Caco-2 (cell line): ENCODE measurements around the gene ATP7A. TPM values are rescaled to one million over a fixed set of nuclear protein-coding genes. Genes with fewer than 3 reads are reported as not detected.

Source experiments
- BruUV-seq: library from RNA; stranded (reverse); fragments of 400-500 nt; replicated peaks from 2 replicates; lab custom pipeline; 2021; lab: Mats Ljungman, UMichigan
- CTCF ChIA-PET: fragments of 300-600 bp; sonication (Branson Sonifier 250); formaldehyde crosslinking; loops from one replicate; lab custom pipeline; 2022; ENCODE audit warnings: antibody characterized with exemption; lab: Charles Lee
- POLR2A ChIA-PET: fragments of 300-600 bp; sonication (Branson Sonifier 250); formaldehyde crosslinking; loops from one replicate; lab custom pipeline; 2022; ENCODE audit warnings: antibody characterized with exemption; lab: Charles Lee
- DNase-seq, 2 experiments: peaks; one replicate each; pipeline versions ENCODE4 v3.0.0 to v3.0.0-alpha.2; 2020 to 2022
- H3K27me3 ChIP-seq: replicated peaks from 2 replicates; pipeline ENCODE4 v1.6.0; 2011; ENCODE audit warnings: low read length; ENCODE audit not compliant: control insufficient read depth, insufficient read depth
- H3K36me3 ChIP-seq: 2 replicates; pipeline ENCODE4 v1.5.1; 2011; ENCODE audit warnings: low read length; ENCODE audit not compliant: control insufficient read depth, insufficient read depth
- H3K4me1 ChIP-seq: fragments of 250-450 bp; sonication (Bioruptor Pico); 2 replicates; pipeline ENCODE4 v1.5.1; 2020; ENCODE audit warnings: mild to moderate bottlenecking
- H3K4me3 ChIP-seq: 2 replicates; pipeline ENCODE4 v1.5.1; 2011; ENCODE audit warnings: low read depth, mild to moderate bottlenecking, control low read depth, low read length
- H3K9me3 ChIP-seq: fragments of 250-450 bp; sonication (Bioruptor Pico); 2 replicates; pipeline ENCODE4 v1.5.1; 2020; ENCODE audit warnings: mild to moderate bottlenecking, moderate library complexity
- H3K27ac Mint-ChIP-seq: one replicate; pipeline ENCODE4 v1.8.0; 2022; ENCODE audit warnings: mixed read lengths; ENCODE audit not compliant: unreplicated experiment
- H3K27me3 Mint-ChIP-seq: one replicate; pipeline ENCODE4 v1.8.0; 2022; ENCODE audit warnings: mixed read lengths; ENCODE audit not compliant: insufficient read depth, unreplicated experiment
- H3K36me3 Mint-ChIP-seq: one replicate; pipeline ENCODE4 v1.8.0; 2022; ENCODE audit warnings: mild to moderate bottlenecking, mixed read lengths; ENCODE audit not compliant: insufficient read depth, unreplicated experiment
- H3K4me1 Mint-ChIP-seq: one replicate; pipeline ENCODE4 v1.8.0; 2022; ENCODE audit warnings: low read depth, mixed read lengths; ENCODE audit not compliant: unreplicated experiment
- H3K4me3 Mint-ChIP-seq: one replicate; pipeline ENCODE4 v1.8.0; 2022; ENCODE audit warnings: mild to moderate bottlenecking, moderate library complexity, mixed read lengths; ENCODE audit not compliant: unreplicated experiment
- H3K9me3 Mint-ChIP-seq: one replicate; pipeline ENCODE4 v1.8.0; 2022; ENCODE audit warnings: mixed read lengths; ENCODE audit not compliant: unreplicated experiment
- intact Hi-C: fragments of 100-400 bp; cut with micrococcal nuclease; formaldehyde crosslinking; loops from one replicate; pipeline ENCODE4 v1.10.0; 2022; ENCODE audit not compliant: unreplicated experiment
- total RNA-seq: library from RNA; stranded (reverse); gene quantifications from 2 replicates; pipeline ENCODE4 v1.2.3, GENCODE V29; 2022
- TF ChIP-seq, protein P1 (sequence below), 2 experiments: fragments of 200-600 bp in 1 of 2; IDR thresholded peaks; 1 replicate in 1 of 2; 2 replicates in 1 of 2; pipeline versions ENCODE4 v1.5.1 to v1.8.0; 2011 to 2022; ENCODE audit warnings: antibody characterized with exemption in 1 of 2, control low read depth in 1 of 2, inconsistent platforms in 1 of 2, low read depth in 1 of 2, low read length in 1 of 2, mild to moderate bottlenecking in 1 of 2, moderate library complexity in 1 of 2; ENCODE audit not compliant: insufficient read depth in 1 of 2, severe bottlenecking in 1 of 2, unreplicated experiment in 1 of 2

ATP7A gene
- total RNA-seq, 1 experiment from 2014 or later = 3.1 TPM

GRCh38 chrX:78024349-78025059 is 114.0 kb downstream of the ATP7A start:
- Mint-ChIP-seq H3K27ac (no peak overlapping the region), H3K4me1 (no peaks in the 10 kb centered on the region), H3K27me3 (no peaks in the 10 kb centered on the region), H3K36me3 (no peaks in the 10 kb centered on the region), H3K4me3 (no peak overlapping the region), H3K9me3 (no peaks in the 10 kb centered on the region)
- no peak overlapping the region for H3K4me3 ChIP-seq
- H3K4me1 ChIP-seq = no peaks in the 10 kb centered on the region
- H3K9me3 ChIP-seq = no peaks in the 10 kb centered on the region
- no peaks in the 10 kb centered on the region for H3K27me3 ChIP-seq
- POLR2A ChIA-PET = no interaction called here
- no peaks in the 10 kb centered on the region for H3K36me3 ChIP-seq
- peak; percentile 33 to 40 for DNase-seq
- CTCF ChIA-PET = interaction anchor here (0.8 to 0.9 kb wide), 2 partner anchors 114 to 115 kb away, joined by 3 to 4 read pairs; partner anchors contain the start of gene ATP7A
- TF ChIP-seq, protein P1, sequence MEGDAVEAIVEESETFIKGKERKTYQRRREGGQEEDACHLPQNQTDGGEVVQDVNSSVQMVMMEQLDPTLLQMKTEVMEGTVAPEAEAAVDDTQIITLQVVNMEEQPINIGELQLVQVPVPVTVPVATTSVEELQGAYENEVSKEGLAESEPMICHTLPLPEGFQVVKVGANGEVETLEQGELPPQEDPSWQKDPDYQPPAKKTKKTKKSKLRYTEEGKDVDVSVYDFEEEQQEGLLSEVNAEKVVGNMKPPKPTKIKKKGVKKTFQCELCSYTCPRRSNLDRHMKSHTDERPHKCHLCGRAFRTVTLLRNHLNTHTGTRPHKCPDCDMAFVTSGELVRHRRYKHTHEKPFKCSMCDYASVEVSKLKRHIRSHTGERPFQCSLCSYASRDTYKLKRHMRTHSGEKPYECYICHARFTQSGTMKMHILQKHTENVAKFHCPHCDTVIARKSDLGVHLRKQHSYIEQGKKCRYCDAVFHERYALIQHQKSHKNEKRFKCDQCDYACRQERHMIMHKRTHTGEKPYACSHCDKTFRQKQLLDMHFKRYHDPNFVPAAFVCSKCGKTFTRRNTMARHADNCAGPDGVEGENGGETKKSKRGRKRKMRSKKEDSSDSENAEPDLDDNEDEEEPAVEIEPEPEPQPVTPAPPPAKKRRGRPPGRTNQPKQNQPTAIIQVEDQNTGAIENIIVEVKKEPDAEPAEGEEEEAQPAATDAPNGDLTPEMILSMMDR (IDR thresholded peaks at IDR 0.05; ENCODE audit: insufficient read depth in 1 of 2, low read depth in 1 of 2, low read length in 1 of 2, severe bottlenecking in 1 of 2, unreplicated experiment in 1 of 2) = peak; percentile 42 to 50
- intact Hi-C loops = loop anchor here (1.0 to 5.0 kb wide), 3 partner anchors 114 to 1467 kb away; partner anchors contain the start of genes ATP7A, COX7B and MAGT1
- no TSS peak for BruUV-seq

DNA sequence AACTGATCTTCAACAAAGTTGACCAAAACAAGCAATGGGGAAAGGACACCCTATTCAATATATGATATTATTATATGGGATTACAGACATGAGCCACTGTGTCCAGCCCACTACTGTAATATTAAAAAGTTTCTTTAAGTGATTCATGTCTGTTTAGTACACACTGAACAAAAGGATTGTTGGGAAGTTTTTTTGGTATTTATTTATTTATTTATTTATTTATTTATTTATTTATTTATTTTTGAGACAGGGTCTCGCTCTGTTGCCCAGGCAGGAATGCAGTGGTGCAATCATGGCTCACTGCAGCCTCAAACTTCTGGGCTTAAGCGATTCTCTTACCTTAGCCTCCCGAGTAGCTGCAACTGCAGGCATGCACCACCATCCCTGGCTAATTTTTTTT is 117.3 kb downstream of the ATP7A start:
- POLR2A ChIA-PET = no interaction called here
- no TSS peak for BruUV-seq
- TF ChIP-seq, protein P1 (IDR thresholded peaks at IDR 0.05; ENCODE audit: insufficient read depth in 1 of 2, low read depth in 1 of 2, low read length in 1 of 2, severe bottlenecking in 1 of 2, unreplicated experiment in 1 of 2) = no peak

DNA sequence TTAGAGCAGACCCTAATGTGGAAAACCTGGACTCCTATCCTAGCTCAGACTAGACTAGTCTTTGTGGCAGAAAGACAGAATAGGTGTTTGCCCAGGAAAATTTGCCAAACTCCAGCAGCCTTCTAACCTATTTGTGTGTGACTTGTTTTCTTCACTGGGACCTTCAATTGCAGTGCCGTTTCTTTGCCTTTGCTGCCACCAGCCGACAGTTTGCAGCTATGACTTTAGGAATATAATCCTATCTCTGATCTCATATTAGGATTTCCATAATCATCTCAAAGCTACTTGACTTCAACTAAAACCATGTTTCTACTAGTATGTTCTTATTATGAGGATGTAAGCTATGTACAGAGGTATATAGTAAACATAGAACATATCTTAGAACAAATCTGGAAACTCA is 119.2 kb downstream of the ATP7A start:
- no TSS peak for BruUV-seq
- Mint-ChIP-seq H3K27ac (no peak overlapping the region), H3K4me1 (no peaks in the 10 kb centered on the region), H3K9me3 (no peaks in the 10 kb centered on the region), H3K27me3 (no peaks in the 10 kb centered on the region), H3K4me3 (no peak overlapping the region), H3K36me3 (no peaks in the 10 kb centered on the region)
- Histone ChIP-seq H3K36me3 (no peaks in the 10 kb centered on the region), H3K4me1 (no peaks in the 10 kb centered on the region), H3K27me3 (no peaks in the 10 kb centered on the region), H3K9me3 (no peaks in the 10 kb centered on the region), H3K4me3 (no peak overlapping the region)
- ChIA-PET CTCF (interaction anchor here (0.6 to 1.1 kb wide), 4 partner anchors 119 to 1856 kb away, joined by 3 to 6 read pairs (median 4); partner anchors contain the start of gene ATP7A), POLR2A (no interaction called here)
- TF ChIP-seq, protein P1 (IDR thresholded peaks at IDR 0.05; ENCODE audit: insufficient read depth in 1 of 2, low read depth in 1 of 2, low read length in 1 of 2, severe bottlenecking in 1 of 2, unreplicated experiment in 1 of 2) = peak; percentile 13 to 41
- DNase-seq = peak; percentile 30
- intact Hi-C loops = loop anchor here (1.0 kb wide), 1 partner anchor 119 kb away; the partner anchor contains the start of gene ATP7A

More for the DNA sequence above, 117.3 kb downstream of the ATP7A start:
- CTCF ChIA-PET = no interaction called here
- Histone ChIP-seq H3K27me3 (no peaks in the 10 kb centered on the region), H3K4me3 (no peak overlapping the region), H3K9me3 (no peaks in the 10 kb centered on the region), H3K36me3 (no peaks in the 10 kb centered on the region), H3K4me1 (no peaks in the 10 kb centered on the region)
- no peaks in the 10 kb centered on the region for H3K36me3 Mint-ChIP-seq
- intact Hi-C loops = no loop called here
- H3K4me3 Mint-ChIP-seq = no peak overlapping the region
- no peak overlapping the region for H3K27ac Mint-ChIP-seq
- H3K9me3 Mint-ChIP-seq = no peaks in the 10 kb centered on the region
- no peak for DNase-seq
- no peaks in the 10 kb centered on the region for H3K27me3 Mint-ChIP-seq
- H3K4me1 Mint-ChIP-seq = no peaks in the 10 kb centered on the region
